NCI-H2227 treated with DMSO at 0.1 percent for 48 hours (cell line): Measurements from ENCODE around the gene PRR29.

Source experiments
- DNase-seq: peaks from one replicate; lab custom pipeline; 2025; lab: John Stamatoyannopoulos, UW

Gene PRR29

DNA sequence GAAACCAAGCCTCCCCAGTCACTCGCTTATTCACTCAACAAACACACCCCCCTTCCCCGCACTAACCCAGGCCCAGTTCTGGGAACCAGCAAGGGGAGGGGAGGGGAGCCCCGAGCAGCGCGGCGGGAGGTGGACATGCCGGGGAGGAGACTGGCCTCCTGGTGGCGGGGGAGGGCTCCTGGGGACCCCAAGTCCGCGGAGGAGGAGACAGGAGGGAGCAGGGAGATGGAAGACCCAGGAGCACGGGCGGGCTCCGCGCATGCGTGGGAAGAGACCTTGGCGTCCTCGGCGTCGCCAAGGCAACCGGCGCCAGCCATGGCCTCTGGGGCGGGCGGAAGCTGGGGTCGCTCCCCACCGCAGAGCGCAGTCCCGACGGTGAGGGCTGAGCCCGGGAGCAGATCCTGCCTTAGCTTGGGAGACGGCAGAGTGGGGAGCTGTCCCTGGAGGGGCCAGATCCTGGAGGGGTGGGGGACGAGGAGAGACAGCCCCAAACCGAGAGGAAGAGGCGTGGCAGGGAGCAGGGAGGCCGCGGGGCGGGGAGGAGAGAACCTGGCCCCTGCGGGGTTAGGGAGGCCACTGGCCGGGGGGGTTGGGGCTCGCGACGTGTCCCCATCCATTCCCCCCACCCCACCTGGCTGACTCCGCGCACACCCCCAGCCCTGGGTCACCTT, at the start of gene PRR29:
PRR29 (plus strand) TSS at position 302 of the 671 bp plus-strand sequence; CDS start at position 316, 14 bp downstream.
- peak; percentile 68 for DNase-seq

DNA sequence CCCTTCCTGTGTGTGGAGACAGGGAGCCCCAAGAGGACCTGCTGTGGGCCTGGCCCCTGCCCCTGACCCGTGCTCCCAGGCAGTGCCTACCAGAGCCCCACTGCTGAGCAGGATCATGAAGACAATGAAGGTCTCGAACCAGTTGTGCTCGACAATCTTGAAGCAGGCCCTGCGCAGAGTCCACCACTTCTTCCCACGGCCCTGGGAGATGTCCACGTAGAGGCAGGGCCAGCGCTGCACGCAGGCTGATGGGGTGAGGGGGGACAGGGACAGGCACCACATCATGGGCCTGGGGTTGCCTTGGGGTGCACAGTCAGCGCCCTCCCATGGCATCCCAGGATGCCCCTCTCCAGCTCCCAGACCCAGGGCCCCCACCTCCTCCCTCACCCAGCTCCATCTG, 49.6 kb upstream of the PRR29 start:
- no peak for DNase-seq

DNA sequence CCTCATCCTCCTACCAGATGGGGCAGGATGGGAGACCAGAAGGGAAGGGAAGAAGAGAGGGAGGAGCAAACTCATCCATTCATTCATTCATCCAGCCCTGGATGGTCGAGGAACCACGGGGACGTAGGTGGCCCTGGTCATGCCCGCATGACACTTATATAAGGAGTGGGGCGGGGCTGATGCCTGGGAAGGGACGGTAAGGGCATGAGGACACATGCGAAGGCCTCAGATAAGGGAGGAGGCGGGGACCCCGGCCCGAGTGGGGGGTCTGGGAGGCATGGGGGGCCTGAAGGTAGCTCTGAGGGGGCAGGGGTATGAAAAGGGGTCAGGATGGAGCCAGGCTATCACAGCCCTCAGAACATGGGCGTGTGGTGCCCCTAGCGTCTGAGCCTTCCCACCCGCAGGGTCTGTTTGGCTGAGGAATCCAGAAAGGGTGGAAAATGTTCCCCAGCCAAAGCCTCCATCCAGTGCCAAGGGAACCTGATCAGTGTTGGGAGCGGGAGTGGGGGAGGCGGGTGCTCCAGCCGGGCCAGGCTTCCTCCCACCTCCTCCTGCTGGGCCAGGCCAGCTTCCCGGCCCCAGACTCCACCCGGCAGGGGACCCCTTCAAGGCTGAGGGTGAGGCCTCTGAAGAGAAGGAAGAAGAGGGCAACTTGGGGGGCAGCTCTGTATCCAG, 48.4 kb upstream of the PRR29 start:
- no peak for DNase-seq

DNA sequence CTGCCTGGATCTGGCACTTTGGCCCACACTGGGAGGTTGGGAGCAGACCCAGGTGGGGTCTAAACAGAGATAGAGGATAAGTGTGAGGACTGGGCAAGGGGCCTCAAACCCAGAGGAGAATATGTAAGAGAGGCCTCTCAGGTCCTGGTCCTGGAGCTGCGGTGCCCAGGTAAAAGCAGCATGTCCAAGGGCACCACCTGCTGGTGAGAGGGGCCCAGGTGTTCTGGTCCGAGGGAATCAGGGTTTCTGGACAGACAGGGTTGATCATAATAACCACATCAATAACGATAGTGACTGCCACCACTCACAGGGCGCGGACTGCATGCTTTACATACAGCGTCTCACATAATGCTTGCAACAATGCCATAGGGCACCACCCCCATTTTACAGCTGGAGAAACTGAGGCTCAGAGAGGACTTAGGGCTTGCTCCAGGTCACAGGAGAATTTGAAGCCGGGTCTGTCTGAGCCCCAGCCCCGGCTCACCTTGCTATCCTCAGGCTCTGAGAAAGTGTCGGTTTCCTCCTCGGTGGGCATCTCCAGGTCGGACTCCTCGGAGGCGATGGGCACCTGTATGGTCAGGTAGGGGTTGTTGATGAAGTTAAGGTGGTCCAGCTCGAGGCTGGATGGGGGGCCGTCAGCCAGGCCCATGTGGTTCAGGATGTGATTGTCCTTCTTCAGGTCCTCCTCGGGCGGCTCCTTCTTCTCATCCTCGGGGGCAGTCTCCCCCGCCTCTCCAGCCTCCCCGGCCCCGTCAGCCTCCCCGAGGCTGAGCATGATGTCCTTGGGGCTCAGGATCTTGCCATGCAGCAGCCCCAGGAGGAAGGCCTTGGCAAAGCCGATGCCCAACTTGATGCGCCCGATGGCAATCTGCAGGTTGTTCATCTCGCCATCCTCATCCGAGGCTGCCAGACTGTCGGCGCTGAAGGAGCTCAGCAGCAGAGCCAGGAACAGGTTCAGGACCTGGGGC, 46.9 kb upstream of the PRR29 start:
- no peak for DNase-seq

DNA sequence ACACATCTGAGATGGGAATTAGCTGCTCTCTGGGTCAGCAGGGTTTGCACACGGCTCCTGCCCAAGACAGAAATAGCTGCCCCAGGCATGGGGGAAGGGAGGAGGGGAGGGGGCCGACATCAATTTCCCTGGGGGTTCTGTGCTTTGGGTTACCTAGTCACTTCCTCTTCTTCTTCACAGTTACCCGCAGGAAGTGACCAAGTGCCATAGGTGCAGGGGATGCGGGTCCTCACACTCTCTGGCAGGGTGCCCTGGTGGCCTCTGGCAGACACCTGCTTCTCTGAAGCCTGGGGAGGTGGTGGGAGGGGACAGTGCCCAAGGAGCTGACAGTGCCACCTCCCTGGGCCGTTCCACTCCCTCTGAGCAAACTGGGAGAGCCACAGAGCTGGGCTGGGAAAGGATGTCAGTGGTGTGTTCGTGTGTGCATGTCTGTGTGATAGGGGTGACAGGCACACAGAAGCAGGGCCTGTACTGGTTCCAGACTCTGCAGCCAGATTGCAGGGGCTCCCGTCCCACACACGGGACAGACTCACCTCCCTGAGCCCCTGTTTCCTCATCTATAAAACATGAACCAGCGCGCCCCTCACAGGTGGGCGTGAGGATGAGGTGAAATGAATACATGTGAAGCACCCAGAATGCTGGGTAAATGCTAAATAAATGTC, 43.6 kb upstream of the PRR29 start:
- no peak for DNase-seq

GRCh38 chr17:63955232-63955631, 42.9 kb upstream of the PRR29 start:
- no peak for DNase-seq

DNA sequence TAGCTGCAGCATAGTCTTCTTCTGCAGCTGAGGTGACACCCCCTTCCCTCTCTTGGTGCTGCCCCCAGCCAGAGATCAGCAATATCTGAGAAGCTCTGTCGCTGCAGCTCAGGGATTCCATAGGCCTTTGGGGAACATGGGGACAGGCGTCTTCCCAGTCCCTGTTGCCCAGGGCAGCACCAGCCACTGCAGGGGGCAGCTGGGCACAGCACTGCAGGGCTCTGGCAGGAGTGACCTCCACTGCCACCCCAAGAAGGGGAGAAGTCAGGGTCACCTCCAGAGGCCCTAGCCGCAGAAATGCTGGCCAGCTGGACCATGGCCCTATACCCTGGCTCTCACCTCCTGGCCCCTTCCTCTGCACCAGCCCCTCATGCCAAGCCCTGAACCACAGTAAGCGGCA, 42.4 kb upstream of the PRR29 start:
- DNase-seq, result no peak

DNA sequence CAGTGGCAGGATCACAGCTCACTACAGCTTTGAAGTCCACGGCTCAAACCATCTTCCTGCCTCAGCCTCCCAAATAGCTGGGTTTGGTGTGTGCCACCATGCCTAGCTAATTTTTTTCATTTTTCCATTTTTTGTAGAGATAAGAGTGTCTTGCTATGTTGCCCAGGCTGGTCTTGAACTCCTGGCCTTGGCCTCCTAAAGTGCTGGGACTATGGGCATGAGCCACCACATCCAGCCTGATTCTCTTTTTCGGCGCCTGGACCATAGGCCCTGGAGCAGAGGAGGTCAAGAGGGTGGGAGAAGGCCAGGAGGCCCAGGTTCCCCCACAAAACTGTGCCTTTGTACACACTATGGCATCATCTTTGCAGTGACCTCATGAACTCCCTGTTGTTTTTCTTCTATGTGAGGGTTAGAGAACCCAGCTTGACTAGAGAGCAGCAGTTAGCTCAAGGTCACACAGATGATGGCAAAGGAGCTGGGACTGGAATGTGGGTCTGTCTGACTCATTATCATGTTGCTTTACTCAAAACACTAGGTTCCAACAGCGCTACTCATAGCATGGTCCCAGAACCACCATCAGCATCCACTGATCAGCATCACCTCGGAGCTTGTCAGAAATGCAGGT, 41.7 kb upstream of the PRR29 start:
- no peak for DNase-seq

DNA sequence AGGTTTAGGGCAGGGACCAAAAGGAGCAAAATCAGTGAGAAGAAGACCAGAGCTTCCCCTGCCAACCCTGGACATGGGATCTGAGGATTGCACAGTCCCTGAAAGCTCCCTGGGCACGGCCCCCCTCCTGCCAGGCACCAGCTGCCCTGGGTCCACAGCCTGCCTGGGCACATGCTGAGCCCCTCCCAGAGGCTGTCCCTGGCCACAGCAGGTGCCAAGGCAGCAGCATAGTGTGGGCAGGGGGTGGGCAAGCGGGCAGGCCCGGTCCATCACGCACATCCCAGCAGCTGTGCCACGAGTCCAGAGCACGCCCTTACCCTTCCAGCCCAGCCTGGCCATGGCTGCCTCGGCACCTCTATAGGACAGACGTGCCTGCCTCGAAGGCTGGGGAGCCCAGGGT, 38.1 kb upstream of the PRR29 start:
- no peak for DNase-seq

DNA sequence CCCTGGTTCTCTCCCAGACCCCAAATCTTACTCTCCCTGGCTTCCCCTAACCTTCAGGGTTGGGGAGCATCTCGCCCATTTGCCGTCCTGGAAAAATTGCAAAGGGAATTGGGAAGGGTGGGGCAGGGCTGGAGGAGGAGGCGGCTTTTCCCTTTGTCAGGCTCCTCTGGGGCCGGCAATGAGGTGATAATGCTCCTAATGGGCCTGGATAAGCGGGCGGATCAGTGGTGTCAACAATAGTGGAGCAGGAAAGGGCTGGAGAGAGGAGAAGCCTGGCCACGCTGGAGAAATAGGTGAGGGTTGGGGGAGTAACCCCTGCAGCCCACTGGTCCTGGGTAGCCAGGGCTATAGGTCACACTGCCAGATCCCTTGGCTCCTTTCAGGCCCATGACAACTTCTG, 37.7 kb upstream of the PRR29 start:
- DNase-seq, result no peak

- no peak for DNase-seq
These were observed 36.6 kb upstream of the PRR29 start for GRCh38 chr17:63961355-63962212.

GRCh38 chr17:63962298-63962744, 35.8 kb upstream of the PRR29 start:
- DNase-seq, result no peak

DNA sequence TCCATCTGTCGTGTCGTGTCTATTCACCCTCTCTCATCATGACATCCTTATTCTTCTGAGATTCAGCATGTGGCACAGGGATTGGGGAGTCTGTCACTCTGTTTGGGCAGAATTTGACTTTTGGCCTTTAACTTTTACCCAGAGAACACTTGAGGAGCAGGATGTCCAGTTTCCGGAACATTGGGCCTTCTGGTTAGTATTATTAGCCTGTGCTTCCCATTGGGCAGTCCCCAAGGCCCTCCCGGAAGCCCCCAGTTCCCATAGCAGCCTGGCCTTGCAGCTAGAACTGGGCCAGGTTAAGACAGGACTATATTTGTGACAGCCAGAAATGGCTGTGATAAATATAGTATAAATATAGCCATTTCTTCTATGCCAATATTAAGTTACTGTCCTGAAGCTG, 35.0 kb upstream of the PRR29 start:
- DNase-seq, result no peak

GRCh38 chr17:63966646-63967264, 31.4 kb upstream of the PRR29 start:
- no peak for DNase-seq

DNA sequence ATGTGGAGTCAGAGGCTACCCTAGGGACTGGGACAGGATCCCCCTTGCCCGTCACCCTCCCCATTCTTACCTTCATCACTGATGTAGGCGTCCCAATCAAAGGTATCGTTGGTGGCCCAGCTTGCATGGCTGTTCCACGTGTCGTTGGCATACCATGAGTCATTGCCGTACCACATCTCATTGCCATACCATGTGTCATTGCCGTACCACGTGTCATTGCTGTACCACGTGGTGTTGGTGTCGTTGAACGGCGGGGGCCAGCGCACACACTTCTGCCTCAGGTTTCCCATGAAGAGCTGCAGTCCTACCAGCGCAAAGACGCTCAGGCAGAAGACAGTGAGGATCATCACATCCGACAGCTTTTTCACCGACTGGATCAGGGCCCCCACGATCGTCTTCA, 30.2 kb upstream of the PRR29 start:
- DNase-seq, result no peak

DNA sequence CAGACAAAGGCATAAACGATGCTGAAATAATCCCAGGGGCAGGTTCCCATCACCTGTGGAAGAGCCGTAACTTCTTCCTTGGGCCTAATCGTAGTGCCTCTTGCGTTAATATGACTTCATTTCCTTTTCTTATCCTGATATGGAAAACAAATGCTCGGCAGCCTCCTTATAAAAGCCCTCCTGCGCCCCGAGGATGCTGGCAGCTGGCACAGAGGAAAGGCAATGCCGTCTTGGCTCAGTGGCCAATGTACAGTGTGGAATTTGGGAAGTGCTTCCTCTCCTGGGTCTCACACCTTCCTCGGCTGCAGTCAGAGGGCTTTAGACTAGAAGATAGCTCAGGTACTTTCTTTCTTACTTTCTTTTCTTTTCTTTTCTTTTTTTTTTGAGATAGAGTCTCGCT, 28.9 kb upstream of the PRR29 start:
- DNase-seq, result no peak

DNA sequence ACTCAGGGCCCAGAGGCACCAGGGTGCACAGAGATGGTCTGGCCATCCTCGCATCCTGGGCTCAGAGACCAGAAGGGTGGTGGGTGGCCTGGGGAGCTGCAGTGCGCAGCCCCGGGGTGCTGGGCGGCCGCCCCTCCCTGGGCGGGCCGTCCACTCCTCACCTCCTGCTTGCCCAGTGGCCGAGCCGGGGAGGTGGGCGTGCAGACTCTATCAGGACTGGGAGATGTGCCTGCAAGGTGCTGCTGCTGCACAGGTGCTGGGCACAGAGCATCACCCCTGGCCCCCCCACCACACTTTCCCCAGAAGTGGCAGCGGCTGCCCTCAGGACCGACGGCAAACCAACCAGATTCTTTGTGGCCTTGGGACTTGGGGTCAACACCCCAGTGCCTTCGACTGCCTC, 25.4 kb upstream of the PRR29 start, which contains the start of gene SCN4A:
SCN4A (minus strand) TSS at position 123 of the 400 bp plus-strand sequence; CDS start at position 46, 77 bp downstream.
- no peak for DNase-seq

- DNase-seq, result no peak
These were observed 24.9 kb upstream of the PRR29 start for GRCh38 chr17:63973247-63973646.

DNA sequence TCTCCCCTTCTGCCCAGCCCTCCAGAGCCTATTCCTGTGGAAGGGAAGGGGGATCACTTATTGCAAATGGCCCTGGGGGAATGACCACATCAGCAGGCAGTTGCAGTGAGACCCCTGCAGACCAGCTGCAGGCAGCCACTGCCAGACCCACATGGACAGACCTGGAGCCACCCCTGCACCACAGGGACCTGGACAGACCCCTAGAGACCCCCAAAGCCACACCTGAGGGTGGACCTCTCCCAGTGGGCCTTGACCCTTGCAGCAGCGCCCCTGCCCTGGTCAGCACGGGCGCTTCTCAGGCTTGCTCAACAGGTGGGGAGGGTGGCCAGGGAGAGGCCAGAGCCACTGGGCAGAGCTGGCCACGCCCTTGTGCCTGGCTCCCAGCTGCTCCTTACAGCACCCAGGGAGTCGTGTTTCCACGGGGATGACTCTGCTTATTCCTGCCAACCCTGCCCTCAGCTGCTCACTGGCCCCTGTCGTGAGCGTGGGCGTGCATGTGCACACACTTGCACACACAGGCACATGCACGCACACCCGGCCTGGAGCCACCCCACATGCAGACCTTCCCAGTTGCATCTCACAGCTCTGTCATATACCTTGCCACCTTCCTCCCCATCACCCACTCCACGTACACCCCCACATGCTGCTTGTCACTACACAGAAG, 24.1 kb upstream of the PRR29 start:
- no peak for DNase-seq
